ENCODE measurements around the gene SHB.

GRCh38 chr9:38031594-38031993, 37.4 kb downstream of the SHB start:
- TF ChIP-seq CTCF (IDR thresholded peaks at IDR 0.05) (no peak), EP300 (IDR thresholded peaks at IDR 0.05) (no peak), POLR2AphosphoS5 (IDR thresholded peaks at IDR 0.05) (no peak), POLR2A (IDR thresholded peaks at IDR 0.05) (no peak)
